Lower lobe of right lung (tissue), 2 donors: ENCODE data around the gene UBE2L6. TPM values are rescaled to one million over a fixed set of nuclear protein-coding genes. Genes with fewer than 3 reads are reported as not detected.

Source experiments
- ATAC-seq, 2 donors: fragments of 200-7000 bp; cut with Tn5 transposase; one replicate each; pipeline ENCODE4 v1.9.1; 2020 to 2022; ENCODE audit warnings: mild to moderate bottlenecking in 2 of 2, moderate library complexity in 2 of 2
- DNase-seq: peaks from one replicate; pipeline ENCODE4 v3.0.0-alpha.2; 2020
- H3K27ac ChIP-seq: fragments of 200-600 bp; one replicate; pipeline ENCODE4 v1.8.0; 2022
- H3K27me3 ChIP-seq: fragments of 200-600 bp; one replicate; pipeline ENCODE4 v1.8.0; 2022; ENCODE audit warnings: low read depth
- H3K36me3 ChIP-seq: fragments of 200-600 bp; one replicate; pipeline ENCODE4 v1.8.0; 2022; ENCODE audit warnings: mild to moderate bottlenecking
- H3K4me1 ChIP-seq: fragments of 200-600 bp; one replicate; pipeline ENCODE4 v1.8.0; 2022
- H3K4me3 ChIP-seq: fragments of 200-600 bp; one replicate; pipeline ENCODE4 v1.8.0; 2022; ENCODE audit warnings: mild to moderate bottlenecking
- H3K9me3 ChIP-seq: fragments of 200-600 bp; one replicate; pipeline ENCODE4 v1.8.0; 2022
- CTCF ChIP-seq: fragments of 200-600 bp; IDR thresholded peaks from one replicate; pipeline ENCODE4 v1.8.0; 2022; ENCODE audit warnings: antibody characterized with exemption, mild to moderate bottlenecking
- intact Hi-C: fragments of 100-400 bp; cut with DNase I; formaldehyde crosslinking; loops from one replicate; pipeline ENCODE4 v1.11.0; 2022
- total RNA-seq: library from RNA; stranded (reverse); fragmentation: NEBNext Ultra II Directional; extraction: Animal tissue kit (Norgen Biotek cat#: 25700); gene quantifications from one replicate; pipeline ENCODE4 v1.2.1, GENCODE V29; 2021
- donor health status: DM: no; HTN: yes; CAD: no; lungs with severe emphysema.

UBE2L6 gene
- total RNA-seq, 1 donor from 2014 or later, result 172 TPM

- no peak overlapping the region for H3K27ac ChIP-seq
- intact Hi-C loops, result no loop called here
- ATAC-seq (no peak), DNase-seq (no peak)
- TF ChIP-seq CTCF, result no peak
- no peaks in the 10 kb centered on the region for H3K4me1 ChIP-seq
- H3K27me3 ChIP-seq, result no peaks in the 10 kb centered on the region
- H3K9me3 ChIP-seq, result no peaks in the 10 kb centered on the region
- peaks cover 41% of the 10 kb centered on the region for H3K36me3 ChIP-seq
- no peak overlapping the region for H3K4me3 ChIP-seq
Measured at GRCh38 chr11:57546869-57547475, 20.5 kb downstream of the UBE2L6 start.

- ATAC-seq (no peak), DNase-seq (no peak)
- H3K4me3 ChIP-seq, result no peak overlapping the region
- intact Hi-C loops, result no loop called here
- peaks cover 35% of the 10 kb centered on the region for H3K36me3 ChIP-seq
- H3K27me3 ChIP-seq, result no peaks in the 10 kb centered on the region
- H3K4me1 ChIP-seq, result no peaks in the 10 kb centered on the region
- H3K27ac ChIP-seq, result no peak overlapping the region
- no peak for TF ChIP-seq CTCF
- no peaks in the 10 kb centered on the region for H3K9me3 ChIP-seq
Measured at GRCh38 chr11:57546451-57546850, 21.0 kb downstream of the UBE2L6 start.

- H3K27ac ChIP-seq, result no peak overlapping the region
- H3K36me3 ChIP-seq, result peaks cover 30% of the 10 kb centered on the region
- DNase-seq (no peak), ATAC-seq (peak in 1 of 2 donors; percentile 8)
- no peak overlapping the region for H3K4me3 ChIP-seq
- TF ChIP-seq CTCF, result no peak
- H3K4me1 ChIP-seq, result no peaks in the 10 kb centered on the region
- H3K9me3 ChIP-seq, result no peaks in the 10 kb centered on the region
- no peaks in the 10 kb centered on the region for H3K27me3 ChIP-seq
- intact Hi-C loops, result no loop called here
Measured at GRCh38 chr11:57545883-57546282, 21.6 kb downstream of the UBE2L6 start.

- Histone ChIP-seq H3K27ac (no peak overlapping the region), H3K9me3 (no peaks in the 10 kb centered on the region), H3K36me3 (peaks cover 17% of the 10 kb centered on the region), H3K27me3 (no peaks in the 10 kb centered on the region), H3K4me3 (no peak overlapping the region), H3K4me1 (no peaks in the 10 kb centered on the region)
- intact Hi-C loops, result no loop called here
- DNase-seq (no peak), ATAC-seq (no peak)
- no peak for TF ChIP-seq CTCF
Measured at GRCh38 chr11:57544566-57544965, 22.9 kb downstream of the UBE2L6 start.

GRCh38 chr11:57543593-57543992 lies 23.9 kb downstream of the UBE2L6 start:
- intact Hi-C loops, result no loop called here
- no peaks in the 10 kb centered on the region for H3K4me1 ChIP-seq
- DNase-seq, result no peak
- no peak overlapping the region for H3K4me3 ChIP-seq
- H3K36me3 ChIP-seq, result peaks cover 8% of the 10 kb centered on the region
- H3K27me3 ChIP-seq, result no peaks in the 10 kb centered on the region
- no peak for TF ChIP-seq CTCF
- no peak overlapping the region for H3K27ac ChIP-seq
- peak; percentile 28 to 32 for ATAC-seq
- H3K9me3 ChIP-seq, result no peaks in the 10 kb centered on the region
